Heart right ventricle (tissue), 16 donors: ENCODE measurements around the gene LEMD2. TPM values are rescaled to one million over a fixed set of nuclear protein-coding genes. Genes with fewer than 3 reads are reported as not detected.
A peak's percentile ranks its signal among the peaks of the same experiment; 100 is the strongest.

Experiments used
- ATAC-seq, 8 donors: fragments of 200-7000 bp; cut with Tn5 transposase; one replicate each; pipeline ENCODE4 v1.9.1; 2020; ENCODE audit warnings: mild to moderate bottlenecking in 8 of 8, moderate library complexity in 8 of 8, moderate number of reproducible peaks in 1 of 8
- DNase-seq, 2 donors: peaks; one replicate each; pipeline ENCODE4 v3.0.0-alpha.2; 2020
- H3K27ac ChIP-seq, 10 donors: fragments of 200-600 bp; sonication (generic) in 2 of 10; one replicate each; pipeline versions ENCODE4 v1.5.0 to v1.8.0; 2020 to 2022; ENCODE audit warnings: mild to moderate bottlenecking in 3 of 10
- H3K27me3 ChIP-seq, 7 donors: fragments of 200-600 bp; one replicate each; pipeline ENCODE4 v1.8.0; 2021 to 2022; ENCODE audit warnings: mild to moderate bottlenecking in 2 of 7
- H3K36me3 ChIP-seq, 9 donors: fragments of 200-600 bp; sonication (generic) in 1 of 9; one replicate each; pipeline versions ENCODE4 v1.5.0 to v1.8.0; 2020 to 2022; ENCODE audit warnings: mild to moderate bottlenecking in 2 of 9
- H3K4me1 ChIP-seq, 9 donors: fragments of 200-600 bp; sonication (generic) in 1 of 9; one replicate each; pipeline versions ENCODE4 v1.5.0 to v1.8.0; 2020 to 2022; ENCODE audit warnings: mild to moderate bottlenecking in 4 of 9
- H3K4me3 ChIP-seq, 10 donors: fragments of 200-600 bp; sonication (generic) in 2 of 10; one replicate each; pipeline versions ENCODE4 v1.5.0 to v1.8.0; 2020 to 2022; ENCODE audit warnings: mild to moderate bottlenecking in 7 of 10, moderate library complexity in 2 of 10
- H3K9me3 ChIP-seq, 11 donors: fragments of 200-600 bp in 10 of 11; sonication (generic) in 2 of 11; one replicate each; pipeline versions ENCODE4 v1.5.0 to v1.8.0; 2013 to 2022; ENCODE audit warnings: mild to moderate bottlenecking in 2 of 11, control low read depth in 1 of 11, moderate library complexity in 1 of 11
- WGBS, 2 donors: extraction: QIAGEN DNeasy Blood & Tissue Kit; methylation state at CpG; one replicate each; pipeline ENCODE4 v1.1.7; 2013; ENCODE audit warnings: inconsistent platforms in 1 of 2; 5-methylcytosine and 5-hydroxymethylcytosine counted together
- intact Hi-C, 10 donors: fragments of 100-400 bp; cut with DNase I; formaldehyde crosslinking; loops; one replicate each; pipeline versions ENCODE4 v1.11.1 to v1.14.2; 2022
- polyA plus RNA-seq, 2 donors: library from polyadenylated mRNA; stranded (reverse); fragments of 200-250 nt; gene quantifications; one replicate each; pipeline ENCODE4 v1.2.3, GENCODE V29; 2013
- total RNA-seq, 10 donors: library from RNA; stranded (reverse); fragmentation: NEBNext Ultra II Directional in 3 of 10; extraction: Animal tissue kit (Norgen Biotek cat#: 25700) in 3 of 10; gene quantifications; one replicate each; pipeline versions ENCODE4 v1.2.1 to v1.2.4, GENCODE V29; 2021 to 2023
- TF ChIP-seq, protein P1 (sequence below), 9 donors: fragments of 200-600 bp; sonication (generic) in 2 of 9; IDR thresholded peaks; one replicate each; pipeline versions ENCODE4 v1.5.0 to v1.8.0; 2021 to 2022; ENCODE audit warnings: antibody characterized with exemption in 9 of 9, mild to moderate bottlenecking in 5 of 9, moderate library complexity in 1 of 9
- donor health status: Arrhythmogenic right ventricular cardiomyopathy.
- donor health status: ischemic (EF 13 %, LVEDD 7.1; RV severe dilation, severe dysfunction).
- donor health status: healthy with polysubstance abuse.
- donor health status: DM: no; HTN: yes; CAD: no.
- donor health status: DM: no; HTN: no; CAD: no.
- donor health status: ischemic (EF 25% LVEDD 6.9; RV normal size, moderate dysfunction).
- donor health status: ischemic (EF 25% LVEDD 5.7; RV mildly dilated, moderate dysfunction).
- donor health status: healthy.
- donor health status: DM: yes; HTN: yes; CAD: no.
- donor health status: Ischemic cardiomyopathy.
- donor health status: ischemic (EF 35%, LVEDD 5.7; RV mildly dilated, moderate dysfunction).
- donor health status: nonischemic (EF 11% LVEDD 7.7; RV severe dilation, severe dysfunction).
- donor health status: DM: yes; HTN: yes; CAD: no.
- donor health status: PGD.
- donor health status: ischemic (EF 29% LVEDD 5.4; RV normal size, mild dysfunction).
- donor health status: nonischemic (EF 23%, LVEDD 6.1; RV moderate dilation, normal function).

Gene LEMD2
- total and polyA plus RNA-seq, 12 donors, result 18.5 to 45.9 (median 27.0) TPM

- Histone ChIP-seq H3K36me3 (peaks cover 0 to 13% (median 0%) of the 10 kb centered on the region in 9 donors), H3K4me1 (peaks cover 0 to 41% (median 19%) of the 10 kb centered on the region in 9 donors), H3K27ac (peak overlapping the region in 7 of 10 donors; percentile 30 to 53 (median 39)), H3K9me3 (no peaks in the 10 kb centered on the region), H3K4me3 (no peak overlapping the region), H3K27me3 (peaks cover 0 to 6% (median 0%) of the 10 kb centered on the region in 7 donors)
- 58 to 84% methylated on average over 5 of the region's 5 CpGs for WGBS, 2 donors
- TF ChIP-seq, protein P1, sequence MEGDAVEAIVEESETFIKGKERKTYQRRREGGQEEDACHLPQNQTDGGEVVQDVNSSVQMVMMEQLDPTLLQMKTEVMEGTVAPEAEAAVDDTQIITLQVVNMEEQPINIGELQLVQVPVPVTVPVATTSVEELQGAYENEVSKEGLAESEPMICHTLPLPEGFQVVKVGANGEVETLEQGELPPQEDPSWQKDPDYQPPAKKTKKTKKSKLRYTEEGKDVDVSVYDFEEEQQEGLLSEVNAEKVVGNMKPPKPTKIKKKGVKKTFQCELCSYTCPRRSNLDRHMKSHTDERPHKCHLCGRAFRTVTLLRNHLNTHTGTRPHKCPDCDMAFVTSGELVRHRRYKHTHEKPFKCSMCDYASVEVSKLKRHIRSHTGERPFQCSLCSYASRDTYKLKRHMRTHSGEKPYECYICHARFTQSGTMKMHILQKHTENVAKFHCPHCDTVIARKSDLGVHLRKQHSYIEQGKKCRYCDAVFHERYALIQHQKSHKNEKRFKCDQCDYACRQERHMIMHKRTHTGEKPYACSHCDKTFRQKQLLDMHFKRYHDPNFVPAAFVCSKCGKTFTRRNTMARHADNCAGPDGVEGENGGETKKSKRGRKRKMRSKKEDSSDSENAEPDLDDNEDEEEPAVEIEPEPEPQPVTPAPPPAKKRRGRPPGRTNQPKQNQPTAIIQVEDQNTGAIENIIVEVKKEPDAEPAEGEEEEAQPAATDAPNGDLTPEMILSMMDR (IDR thresholded peaks at IDR 0.05), result no peak
- intact Hi-C loops, result loop anchor here in 1 of 10 donors (5.0 kb wide), 1 partner anchor 41 kb away; no protein-coding TSS in a partner anchor
- ATAC-seq, result no peak
- DNase-seq, result no peak
Observed at GRCh38 chr6:33721508-33721907, 67.4 kb downstream of the LEMD2 start.

Other genes starting within 250 kb of the LEMD2 start
- gene BAK1, start 208.9 kb downstream of the LEMD2 start, total RNA-seq, result 10 to 100 TPM; 16.0 to 26.4 (median 18.7) TPM
- 10 to 100 TPM; 12.6 to 37.6 TPM for gene BAK1, start 208.9 kb downstream of the LEMD2 start, polyA plus RNA-seq
- gene ITPR3, start 167.8 kb downstream of the LEMD2 start, total RNA-seq, result 10 to 100 TPM in 1 of 10 donors, 1 to 10 TPM in 9; 3.2 to 16.7 (median 5.5) TPM
- 10 to 100 TPM in 1 of 2 donors, 1 to 10 TPM in 1; 7.8 to 12.6 TPM for gene ITPR3, start 167.8 kb downstream of the LEMD2 start, polyA plus RNA-seq
- gene UQCC2, start 77.4 kb downstream of the LEMD2 start, total RNA-seq, result 100 to 1,000 TPM; 222 to 328 (median 245) TPM
- gene UQCC2, start 77.4 kb downstream of the LEMD2 start, polyA plus RNA-seq, result 100 to 1,000 TPM; 200 to 598 TPM
- gene IP6K3, start 42.2 kb downstream of the LEMD2 start, total RNA-seq, result 10 to 100 TPM; 15.9 to 55.7 (median 27.5) TPM
- gene IP6K3, start 42.2 kb downstream of the LEMD2 start, polyA plus RNA-seq, result 10 to 100 TPM; 18.4 to 32.6 TPM
- not detected for gene MLN, start 14.9 kb upstream of the LEMD2 start, total RNA-seq
- not detected for gene MLN, start 14.9 kb upstream of the LEMD2 start, polyA plus RNA-seq